Measurements from ENCODE around the gene BCLAF1. TPM values are rescaled to one million over a fixed set of nuclear protein-coding genes. Genes with fewer than 3 reads are reported as not detected.

BCLAF1 gene
- total and polyA plus RNA-seq, 2 of the 8 experiments (the other 6 are each of a cell fraction or from before 2014, with no cell fraction given) = 30.5 to 230 TPM

- POLR2A ChIA-PET (ENCODE audit: partially characterized antibody) = interaction anchor here (1.1 to 2.6 kb wide), 3 partner anchors 16 to 49 kb away, joined by 5 to 10 read pairs (median 6); partner anchors contain the start of gene BCLAF1
Observed at GRCh38 chr6:136337121-136337520, 47.5 kb upstream of the BCLAF1 start.

More at GRCh38 chr6:136337121-136337520, 47.5 kb upstream of the BCLAF1 start:
- H2BK20ac ChIP-seq (ENCODE audit: low read length) = no peak overlapping the region
- 91% methylated on average over 3 of the region's 3 CpGs; no CpG with 5 or more reads in 1 of the 2 experiments for WGBS, 2 experiments (ENCODE audit: extremely low coverage in 1 of 2, insufficient coverage in 1 of 2, insufficient read length in 1 of 2, insufficient replicate concordance in 2 of 2, low coverage in 1 of 2, low lambda C conversion rate in 2 of 2, missing lambda C conversion rate in 1 of 2)
- H2BK5ac ChIP-seq (ENCODE audit: low read depth, low read length) = no peak overlapping the region
- H3K79me2 ChIP-seq (ENCODE audit: control insufficient read depth in 1 of 2, insufficient read depth in 2 of 2, low read length in 2 of 2) = no peaks in the 10 kb centered on the region
- no peak overlapping the region for H3K9ac ChIP-seq (replicated peaks in 1 of 4; ENCODE audit: extremely low read depth in 1 of 4, low read depth in 3 of 4, low read length in 3 of 4)
- H3K27ac ChIP-seq (ENCODE audit: low read depth, low read length) = no peak overlapping the region
- H3K23ac ChIP-seq (ENCODE audit: insufficient read length) = no peak overlapping the region
- H3K9me3 ChIP-seq (ENCODE audit: insufficient read depth in 2 of 2, low read depth in 1 of 2, low read length in 1 of 2) = no peaks in the 10 kb centered on the region
- H2BK15ac ChIP-seq (ENCODE audit: low read length) = no peak overlapping the region
- H3K36me3 ChIP-seq (ENCODE audit: control insufficient read depth in 2 of 4, insufficient read depth in 4 of 4, low read length in 3 of 4) = no peaks in the 10 kb centered on the region
- CTCF ChIA-PET (ENCODE audit: partially characterized antibody) = interaction anchor here (0.6 to 2.7 kb wide), 11 partner anchors 12 to 692 kb away, joined by 3 to 15 read pairs (median 3); partner anchors contain the start of gene MTFR2
- H4K91ac ChIP-seq (replicated peaks; ENCODE audit: insufficient read length, low read length) = no peak overlapping the region
- H2AK5ac ChIP-seq (ENCODE audit: low read depth, low read length) = no peak overlapping the region
- DNase-seq (ENCODE audit: low read depth in 1 of 2, low spot score in 2 of 2) = no peak
- no peak overlapping the region for H2BK12ac ChIP-seq (ENCODE audit: low read depth, low read length)
- H3K4me1 ChIP-seq (replicated peaks in 1 of 4; ENCODE audit: control insufficient read depth in 3 of 4, insufficient read depth in 4 of 4, low read length in 3 of 4) = no peaks in the 10 kb centered on the region; a peak in 1 of 7 replicates
- TF ChIP-seq HDAC2 (IDR thresholded peaks at IDR 0.05; ENCODE audit: borderline replicate concordance in 1 of 2, low read depth in 2 of 2, low read length in 2 of 2) (no peak), MAFK (IDR thresholded peaks at IDR 0.05; ENCODE audit: low read depth, low read length) (no peak), CTBP2 (IDR thresholded peaks at IDR 0.05; ENCODE audit: borderline replicate concordance, insufficient read depth, insufficient read length, low read length) (no peak), BACH1 (IDR thresholded peaks at IDR 0.05; ENCODE audit: low read length) (no peak), USF2 (IDR thresholded peaks at IDR 0.05; ENCODE audit: low read length) (no peak), SAP30 (IDR thresholded peaks at IDR 0.05; ENCODE audit: insufficient read depth, insufficient replicate concordance, low read length) (no peak), CHD2 (IDR thresholded peaks at IDR 0.05; ENCODE audit: low read length) (no peak), RBBP5 (IDR thresholded peaks at IDR 0.05; ENCODE audit: borderline replicate concordance, low read depth, low read length) (no peak), TEAD4 (IDR thresholded peaks at IDR 0.05; ENCODE audit: low read depth, low read length) (no peak), SRF (IDR thresholded peaks at IDR 0.05; ENCODE audit: low read depth, low read length) (no peak), RFX5 (IDR thresholded peaks at IDR 0.05; ENCODE audit: borderline replicate concordance, low read depth, low read length) (no peak), KDM4A (IDR thresholded peaks at IDR 0.05; ENCODE audit: low read depth, low read length, severe bottlenecking) (no peak)
- no peak overlapping the region for H3K4me3 ChIP-seq (ENCODE audit: extremely low read depth in 1 of 4, insufficient read depth in 2 of 4, low read depth in 3 of 4, low read length in 4 of 4)
- H3K4ac ChIP-seq (replicated peaks; ENCODE audit: insufficient read length, low read depth, low read length) = no peak overlapping the region
- no peak overlapping the region for H4K8ac ChIP-seq (ENCODE audit: extremely low read depth, insufficient read depth, low read length)
- no peak overlapping the region for H3K18ac ChIP-seq (ENCODE audit: extremely low read depth, low read length)
- no peaks in the 10 kb centered on the region for H4K20me1 ChIP-seq (replicated peaks in 1 of 2; ENCODE audit: control insufficient read depth in 1 of 2, insufficient read depth in 2 of 2, low read length in 2 of 2)
- no peak overlapping the region for H4K5ac ChIP-seq (ENCODE audit: insufficient read length, low read depth, low read length)
- H3K56ac ChIP-seq (replicated peaks; ENCODE audit: insufficient read length, low read depth, low read length) = no peak overlapping the region
- no peaks in the 10 kb centered on the region for H3K23me2 ChIP-seq (ENCODE audit: low read depth, low read length)
- H2BK120ac ChIP-seq (replicated peaks; ENCODE audit: low read depth, low read length) = no peak overlapping the region
- no peak for FAIRE-seq
- H3K27me3 ChIP-seq (replicated peaks in 1 of 4; ENCODE audit: control insufficient read depth in 3 of 4, extremely low read depth in 1 of 4, insufficient read depth in 3 of 4, low read length in 3 of 4) = peaks cover 0 to 1% (median 0%) of the 10 kb centered on the region in 4 experiments; a peak in 2 of 7 replicates
- H3K79me1 ChIP-seq (ENCODE audit: low read depth, low read length) = no peaks in the 10 kb centered on the region
- no peak overlapping the region for H2AFZ ChIP-seq (ENCODE audit: low read length)
- H3K4me2 ChIP-seq (ENCODE audit: insufficient read depth in 1 of 2, low read depth in 2 of 2, low read length in 2 of 2) = no peak overlapping the region
- H3K14ac ChIP-seq (ENCODE audit: insufficient read length) = no peak overlapping the region

All from H1 (cell line).